Activated T-helper 1 cell treated with anti-CD3 and anti-CD28 coated beads, Interleukin-2, amount 50 U/mL, for 16 hours (primary cell): ENCODE measurements around the gene FOXO1.

Experiments used
- DNase-seq, 2 donors: peaks; one replicate each; pipeline ENCODE4 v3.0.0-alpha.2; 2020; ENCODE audit warnings: low read depth in 1 of 2, low spot score in 1 of 2

Gene FOXO1

GRCh38 chr13:40640202-40640601 lies 26.2 kb downstream of the FOXO1 start:
- no peak for DNase-seq

DNA sequence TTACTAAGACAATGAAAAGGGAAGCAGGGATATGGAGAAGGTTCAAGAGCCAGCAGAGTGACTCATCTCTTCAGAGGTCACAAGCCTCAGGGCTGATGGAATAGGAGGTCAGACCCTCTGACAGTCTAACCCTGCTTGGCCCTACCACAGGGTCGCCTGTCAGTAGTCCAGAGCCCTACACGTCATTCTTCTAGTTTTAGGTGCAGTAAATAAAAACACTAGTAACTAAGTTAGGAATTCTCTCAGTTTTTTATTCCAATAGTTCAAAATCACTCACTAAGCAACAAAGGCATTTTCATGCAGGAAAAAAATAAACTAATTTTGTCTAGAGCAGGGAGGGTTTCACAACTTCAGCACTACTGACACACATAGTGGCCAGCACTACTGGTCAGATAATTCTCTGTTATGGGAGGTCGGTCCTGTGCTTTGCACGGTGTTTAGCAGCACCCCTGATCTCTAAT lies 27.2 kb downstream of the FOXO1 start:
- DNase-seq: no peak

- DNase-seq: no peak
Measured at GRCh38 chr13:40637643-40638042, 28.8 kb downstream of the FOXO1 start.

- DNase-seq: no peak
Measured at GRCh38 chr13:40635315-40635995, 31.0 kb downstream of the FOXO1 start.

- DNase-seq: no peak
Measured at GRCh38 chr13:40632915-40633314, 33.5 kb downstream of the FOXO1 start.

DNA sequence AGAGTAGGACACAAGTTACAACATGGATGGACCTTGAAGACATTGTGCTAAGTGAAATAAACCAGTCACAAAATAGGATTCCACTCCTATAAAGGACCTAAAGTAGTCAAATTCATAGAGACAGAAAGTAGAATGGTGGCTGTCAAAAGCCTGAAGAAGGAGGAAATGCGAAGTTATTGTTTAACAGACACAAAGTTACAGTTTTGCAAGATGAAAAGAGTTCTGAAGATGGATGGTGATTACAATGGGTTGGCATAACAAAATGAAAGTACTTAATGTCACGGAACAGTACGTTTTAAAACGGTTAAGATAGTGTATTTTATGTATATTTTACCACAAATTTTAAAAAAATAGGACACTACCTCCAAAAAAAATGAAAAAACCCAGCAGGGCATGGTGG lies 34.8 kb downstream of the FOXO1 start:
- no peak for DNase-seq

GRCh38 chr13:40629678-40630384 lies 36.6 kb downstream of the FOXO1 start:
- DNase-seq: no peak

DNA sequence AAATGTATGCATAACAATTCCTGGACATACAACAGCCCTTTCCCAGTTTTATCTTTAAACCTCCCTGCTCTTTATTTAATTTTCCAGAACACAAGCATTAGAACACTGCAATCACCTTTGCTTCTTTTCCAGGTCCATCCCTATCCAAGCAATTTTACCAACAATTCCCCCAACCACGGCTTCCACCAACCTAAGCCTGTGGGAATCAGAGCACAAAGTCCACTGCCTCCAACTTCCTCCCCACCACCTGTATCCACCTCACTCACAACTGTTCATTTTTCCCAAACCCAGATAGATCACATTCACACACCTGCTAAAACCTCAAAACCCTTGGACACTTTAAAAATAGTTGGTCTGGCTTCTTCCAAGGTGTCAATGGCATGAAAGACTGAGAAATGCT lies 39.5 kb downstream of the FOXO1 start:
- no peak for DNase-seq

DNA sequence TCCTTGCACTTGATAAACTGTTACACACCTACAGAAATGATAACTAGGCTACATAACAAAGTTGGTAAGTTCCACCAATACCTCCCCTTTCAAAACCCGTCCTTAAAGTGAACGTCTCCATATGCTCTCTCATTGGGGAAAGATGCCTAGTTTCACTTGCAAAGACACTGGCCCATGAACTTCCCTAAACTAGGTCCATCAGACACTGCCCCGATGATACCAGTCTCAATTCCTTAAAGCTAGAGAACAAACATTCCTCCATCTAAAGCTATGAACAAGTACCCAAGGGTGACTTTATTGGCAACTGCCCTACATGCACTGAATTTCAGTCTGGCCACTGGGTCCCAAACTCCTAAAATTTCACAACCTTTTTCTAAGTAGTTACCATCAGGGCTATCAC lies 39.9 kb downstream of the FOXO1 start:
- no peak for DNase-seq

DNA sequence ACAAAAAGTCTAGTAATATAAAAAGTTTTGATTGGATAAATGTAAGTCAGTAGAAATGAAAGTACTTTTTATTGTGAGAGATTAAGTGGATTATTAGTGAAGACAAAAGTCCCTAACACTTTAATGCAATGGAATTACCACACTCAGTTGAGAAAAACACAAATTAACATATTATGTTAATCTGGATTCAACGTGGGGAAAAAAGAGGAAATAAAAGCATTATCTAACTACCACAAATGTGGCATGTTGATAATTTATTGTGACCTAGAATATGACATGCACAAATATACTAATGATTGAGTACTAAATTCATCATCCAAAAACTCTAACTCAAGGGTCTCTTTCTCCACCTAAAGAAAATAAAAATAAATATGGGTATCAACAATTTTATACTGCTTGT lies 41.5 kb downstream of the FOXO1 start:
- no peak for DNase-seq

DNA sequence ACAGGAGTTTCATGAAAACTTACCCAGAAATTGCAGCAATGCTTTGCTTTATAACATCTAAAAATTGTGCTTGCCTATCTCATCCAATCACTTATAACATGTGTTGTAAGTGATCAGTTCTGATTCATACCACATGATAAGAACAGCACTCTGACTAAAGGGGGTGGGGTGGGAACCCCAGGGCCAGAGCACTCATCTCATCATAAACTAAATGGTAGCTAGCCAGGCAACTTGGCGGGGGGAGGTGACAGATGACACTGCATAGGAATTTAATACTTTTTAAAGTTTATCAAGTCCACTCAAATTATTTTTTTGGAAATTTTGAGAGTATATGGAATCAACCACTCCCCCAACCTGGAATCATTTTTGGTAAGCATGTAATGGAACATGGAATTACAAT lies 42.1 kb downstream of the FOXO1 start:
- DNase-seq: no peak

GRCh38 chr13:40622761-40623160 lies 43.7 kb downstream of the FOXO1 start:
- no peak for DNase-seq

DNA sequence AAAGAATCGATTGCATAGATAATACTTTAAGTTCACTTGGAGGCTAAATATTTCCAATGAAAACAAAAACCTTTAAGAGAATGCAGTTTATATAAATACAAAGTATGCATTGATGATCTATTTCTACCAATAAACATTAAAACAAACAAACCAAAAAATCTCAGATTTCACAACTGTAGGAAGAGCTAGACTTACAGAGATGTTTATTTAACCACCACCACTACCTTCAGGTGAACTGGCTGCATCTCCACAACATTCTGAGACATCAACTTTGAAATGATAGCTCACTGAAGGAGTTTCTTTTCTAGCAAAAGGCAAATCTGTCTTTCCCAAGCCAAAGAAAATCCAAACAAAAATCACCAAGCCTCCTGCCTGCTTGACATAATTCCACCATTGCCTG lies 44.2 kb downstream of the FOXO1 start:
- DNase-seq: no peak

DNA sequence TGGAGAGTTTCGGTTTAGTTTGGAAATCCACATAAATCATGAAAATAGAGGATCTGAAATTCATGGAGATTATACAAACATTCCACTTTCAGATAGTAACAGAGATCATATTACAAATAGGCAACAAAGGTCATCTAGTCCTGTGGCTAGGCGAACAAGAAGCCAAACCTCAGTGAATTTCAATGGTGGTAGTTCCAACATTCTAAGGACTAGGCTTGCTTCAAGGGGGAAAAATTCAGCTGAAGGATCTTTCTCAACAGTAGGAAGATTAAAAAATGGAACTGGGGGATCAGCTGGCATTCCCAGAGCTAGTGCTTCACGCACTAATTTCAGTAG lies 47.0 kb downstream of the FOXO1 start:
- no peak for DNase-seq

DNA sequence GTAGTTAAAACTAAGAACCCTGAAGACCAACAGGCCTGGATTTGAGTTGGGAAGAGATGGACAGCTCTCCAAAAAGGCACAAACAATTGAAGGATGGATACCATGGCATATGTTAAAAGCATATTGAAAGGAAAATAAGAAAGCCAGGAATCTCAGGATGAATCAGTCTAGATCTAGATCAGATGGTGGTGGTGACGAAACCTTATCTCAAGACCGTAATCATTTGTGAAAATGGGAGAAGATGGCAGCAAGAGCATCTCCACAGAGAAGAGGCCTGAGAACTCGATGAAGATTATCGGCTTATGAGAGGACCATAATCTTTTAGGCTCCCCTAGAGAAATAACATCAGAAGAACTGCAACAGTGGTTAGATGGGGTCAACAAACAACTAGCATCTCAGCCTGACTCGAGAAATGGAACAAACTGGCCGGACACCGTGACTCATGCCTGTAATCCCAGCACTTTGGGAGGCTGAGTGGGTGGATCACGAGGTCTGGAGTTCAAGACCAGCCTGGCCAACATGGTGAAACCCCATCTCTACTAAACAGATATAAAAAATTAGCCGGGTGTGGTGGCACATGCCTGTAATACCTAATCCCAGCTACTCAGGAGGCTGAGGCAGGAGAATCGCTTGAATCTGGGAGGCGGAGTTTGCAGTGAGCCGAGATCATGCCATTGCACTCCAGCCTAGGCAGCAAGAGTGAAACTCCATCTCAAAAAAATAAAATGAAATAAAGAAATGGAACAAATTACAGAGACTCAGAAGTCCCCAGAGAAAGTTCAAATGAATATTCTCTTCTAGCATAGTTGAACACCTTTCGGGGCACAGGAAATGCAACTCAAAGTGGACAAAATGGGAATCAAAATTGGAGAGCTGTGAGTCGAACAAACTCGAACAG lies 47.6 kb downstream of the FOXO1 start:
- no peak for DNase-seq

DNA sequence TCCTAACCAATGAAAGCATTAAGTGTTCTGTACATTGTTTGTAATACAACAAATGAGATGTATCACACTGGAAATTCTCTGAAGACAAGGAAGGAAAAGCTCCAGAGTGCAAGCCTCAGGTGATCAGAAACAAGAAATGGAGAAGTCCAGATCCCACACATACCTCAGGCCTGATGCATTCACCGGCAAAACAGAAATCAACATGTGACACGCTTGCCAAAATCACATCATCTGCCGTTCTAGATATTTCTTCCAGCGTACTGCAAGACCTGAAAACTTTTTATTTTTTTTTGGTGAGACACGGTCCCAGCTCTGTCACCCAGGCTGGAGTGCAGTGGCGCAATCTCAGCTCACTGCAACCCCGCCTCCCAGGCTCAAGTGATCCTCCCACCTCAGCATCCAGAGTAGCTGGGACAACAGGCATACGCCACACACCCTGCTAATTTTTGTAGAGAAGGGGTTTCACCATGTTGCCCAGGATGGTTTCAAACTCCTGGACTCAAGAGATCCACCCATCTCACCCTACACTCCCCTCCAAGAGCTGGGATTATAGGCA lies 48.6 kb downstream of the FOXO1 start:
- no peak for DNase-seq

GRCh38 chr13:40615619-40616018 lies 50.8 kb downstream of the FOXO1 start:
- DNase-seq: no peak

DNA sequence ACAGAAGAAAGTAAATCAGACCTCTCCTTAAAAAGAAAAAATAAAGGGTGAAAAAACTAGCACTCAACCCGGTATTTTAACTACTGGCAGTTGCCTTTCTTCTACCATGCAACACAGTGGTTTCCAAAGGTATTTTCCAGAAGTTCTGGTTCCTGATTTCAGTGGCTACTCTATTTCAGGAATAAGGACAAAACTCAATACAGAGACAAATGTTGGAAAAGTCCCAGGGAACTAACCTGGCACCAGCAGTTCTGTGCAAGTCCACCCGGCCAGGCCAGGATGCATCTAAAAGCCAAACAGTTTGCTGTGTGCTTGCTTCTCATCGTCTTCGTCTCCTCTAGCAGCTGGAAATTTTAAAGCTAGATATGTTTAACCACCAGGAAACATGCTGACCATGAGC lies 52.5 kb downstream of the FOXO1 start:
- DNase-seq: no peak

DNA sequence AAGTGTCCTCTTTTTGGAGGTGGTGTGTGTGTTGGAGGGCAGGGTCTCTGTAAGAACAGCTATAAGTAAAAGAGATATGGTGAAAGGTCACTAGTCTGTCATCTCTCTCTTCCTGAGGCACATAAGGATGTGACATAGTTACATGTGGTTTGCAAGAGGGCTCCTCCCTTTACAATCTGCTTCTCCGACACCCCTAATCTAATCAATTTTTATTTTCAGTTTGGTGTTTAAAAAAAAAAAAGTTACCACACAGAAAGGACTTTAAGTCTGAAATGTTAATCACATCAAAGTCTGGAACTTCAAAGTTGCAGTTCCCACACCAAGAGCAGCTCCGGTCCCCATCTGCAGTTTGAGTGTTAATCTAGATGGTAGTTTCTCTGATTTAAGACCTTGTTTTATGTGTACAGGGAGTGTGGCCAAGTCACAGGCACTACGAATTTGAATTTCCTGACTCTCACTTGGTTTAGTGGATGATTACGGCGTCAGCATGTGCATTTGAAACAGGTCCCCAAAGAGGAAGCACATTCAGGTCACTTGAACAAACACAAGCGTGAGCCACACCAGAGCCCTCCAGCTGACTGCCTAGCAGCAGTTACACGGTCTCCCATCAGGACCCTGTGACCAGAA lies 53.1 kb downstream of the FOXO1 start:
- peak; percentile 17 to 22 for DNase-seq

DNA sequence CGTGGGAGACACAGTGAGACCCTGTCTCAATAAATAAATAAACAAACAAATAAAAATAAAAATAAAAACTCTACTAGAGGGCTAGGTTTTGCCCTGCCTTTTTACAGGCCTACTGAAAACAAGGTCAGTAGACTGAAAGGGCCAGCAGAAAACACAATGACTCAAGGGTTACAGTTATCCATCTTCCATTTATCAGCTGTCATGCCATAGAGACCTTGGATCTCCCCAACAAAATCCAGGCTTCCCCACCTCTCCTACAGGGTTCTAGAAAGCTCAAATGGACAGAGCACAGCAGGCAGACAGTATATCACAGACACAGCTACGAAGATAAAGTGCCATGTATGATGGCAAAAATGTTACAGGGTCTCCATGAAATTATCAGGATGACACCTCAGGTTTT lies 54.4 kb downstream of the FOXO1 start:
- DNase-seq: no peak

- no peak for DNase-seq
Measured at GRCh38 chr13:40611635-40612034, 54.8 kb downstream of the FOXO1 start.
